ENCODE measurements around the gene FGD4.
"Not testable (repeated sequence)": the region's sequence is repeated elsewhere in the genome, so short reads cannot be mapped to it uniquely, and the experiment has no call there.

FGD4 gene

GRCh38 chr12:32504591-32504990 lies 105.2 kb downstream of the FGD4 start:
- Mint-ChIP-seq H3K36me3 (ENCODE audit: low read depth) (no peaks in the 10 kb centered on the region), H3K27ac (no peak overlapping the region), H3K4me1 (ENCODE audit: low read depth) (no peaks in the 10 kb centered on the region), H3K27me3 (ENCODE audit: low read depth) (peaks cover 3% of the 10 kb centered on the region), H3K4me3 (no peak overlapping the region), H3K9me3 (no peaks in the 10 kb centered on the region)

DNA sequence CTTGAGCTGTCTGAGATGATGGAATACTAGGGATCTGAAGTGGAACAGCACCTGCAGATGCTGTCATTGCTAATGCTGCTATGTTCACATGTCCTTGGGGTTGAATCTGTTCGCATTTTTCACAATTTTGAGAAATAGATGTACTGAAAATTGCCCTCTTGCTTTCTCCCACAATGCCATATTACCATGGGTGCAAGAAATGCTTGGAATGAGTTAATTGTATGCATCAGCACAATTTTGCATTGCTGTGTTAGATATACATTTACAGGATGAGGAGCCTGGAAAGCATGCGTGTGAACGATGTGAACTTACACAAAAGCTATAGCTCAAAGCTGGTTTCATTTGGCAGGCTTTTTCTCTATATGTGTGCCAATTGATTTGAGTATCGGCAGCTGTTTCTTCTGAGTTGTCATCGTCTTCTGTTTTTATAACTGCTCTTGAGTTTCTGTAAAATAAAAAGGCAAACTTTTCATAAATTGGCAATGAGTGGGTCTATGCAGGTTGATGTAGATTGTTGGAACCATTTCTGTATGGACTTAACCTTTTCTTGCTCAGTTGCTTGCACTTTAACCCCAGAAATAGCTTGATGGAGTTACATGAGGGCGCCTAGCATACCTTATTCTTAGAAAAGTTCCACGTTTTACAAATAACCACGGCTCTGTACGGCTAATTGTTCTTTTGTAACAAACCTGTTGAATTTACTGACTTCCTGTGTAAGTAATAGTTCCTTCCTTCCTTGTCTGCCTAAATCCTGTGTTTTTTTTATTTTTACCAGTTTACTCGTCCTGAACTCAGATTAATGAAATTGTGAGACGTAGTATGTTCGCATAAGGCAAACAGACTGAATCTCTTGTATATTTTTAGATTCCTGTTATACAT lies 105.9 kb downstream of the FGD4 start:
- Mint-ChIP-seq H3K4me1 (ENCODE audit: low read depth) (no peaks in the 10 kb centered on the region), H3K9me3 (no peaks in the 10 kb centered on the region), H3K27me3 (ENCODE audit: low read depth) (peaks cover 3% of the 10 kb centered on the region), H3K27ac (no peak overlapping the region), H3K4me3 (no peak overlapping the region), H3K36me3 (ENCODE audit: low read depth) (no peaks in the 10 kb centered on the region)

GRCh38 chr12:32507096-32507941 lies 108.0 kb downstream of the FGD4 start:
- not testable (repeated sequence) for H3K9me3 Mint-ChIP-seq; H3K4me1 Mint-ChIP-seq (ENCODE audit: low read depth); H3K4me3 Mint-ChIP-seq; H3K36me3 Mint-ChIP-seq (ENCODE audit: low read depth); H3K27ac Mint-ChIP-seq; H3K27me3 Mint-ChIP-seq (ENCODE audit: low read depth)

- no peak overlapping the region for H3K4me3 Mint-ChIP-seq
- H3K27me3 Mint-ChIP-seq (ENCODE audit: low read depth) = peaks cover 15% of the 10 kb centered on the region
- no peaks in the 10 kb centered on the region for H3K9me3 Mint-ChIP-seq
- H3K36me3 Mint-ChIP-seq (ENCODE audit: low read depth) = no peaks in the 10 kb centered on the region
- no peak overlapping the region for H3K27ac Mint-ChIP-seq
- no peaks in the 10 kb centered on the region for H3K4me1 Mint-ChIP-seq (ENCODE audit: low read depth)
Observed at GRCh38 chr12:32507942-32508320, 108.6 kb downstream of the FGD4 start.

DNA sequence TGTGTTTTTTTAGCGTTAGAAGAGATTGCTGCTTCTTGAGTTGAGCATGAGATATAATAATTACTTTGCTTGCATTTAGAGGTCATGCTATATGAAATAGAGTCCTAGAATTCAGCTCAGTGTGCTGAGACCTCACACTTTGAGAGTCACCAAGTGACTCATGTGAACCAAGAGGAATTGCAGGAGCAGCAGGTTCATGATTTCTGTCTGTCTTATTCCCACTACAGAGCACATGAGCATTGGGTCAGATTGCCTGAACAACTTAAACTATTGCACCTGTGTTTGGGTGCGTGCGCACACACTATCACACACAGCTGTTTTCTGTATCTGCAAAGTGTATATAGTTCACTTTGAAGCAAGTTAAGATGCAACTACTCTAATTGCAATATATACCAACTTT lies 109.3 kb downstream of the FGD4 start:
- H3K27me3 Mint-ChIP-seq (ENCODE audit: low read depth) = peaks cover 22% of the 10 kb centered on the region
- H3K9me3 Mint-ChIP-seq = no peaks in the 10 kb centered on the region
- no peak overlapping the region for H3K27ac Mint-ChIP-seq
- H3K4me3 Mint-ChIP-seq = no peak overlapping the region
- H3K36me3 Mint-ChIP-seq (ENCODE audit: low read depth) = no peaks in the 10 kb centered on the region
- no peaks in the 10 kb centered on the region for H3K4me1 Mint-ChIP-seq (ENCODE audit: low read depth)

DNA sequence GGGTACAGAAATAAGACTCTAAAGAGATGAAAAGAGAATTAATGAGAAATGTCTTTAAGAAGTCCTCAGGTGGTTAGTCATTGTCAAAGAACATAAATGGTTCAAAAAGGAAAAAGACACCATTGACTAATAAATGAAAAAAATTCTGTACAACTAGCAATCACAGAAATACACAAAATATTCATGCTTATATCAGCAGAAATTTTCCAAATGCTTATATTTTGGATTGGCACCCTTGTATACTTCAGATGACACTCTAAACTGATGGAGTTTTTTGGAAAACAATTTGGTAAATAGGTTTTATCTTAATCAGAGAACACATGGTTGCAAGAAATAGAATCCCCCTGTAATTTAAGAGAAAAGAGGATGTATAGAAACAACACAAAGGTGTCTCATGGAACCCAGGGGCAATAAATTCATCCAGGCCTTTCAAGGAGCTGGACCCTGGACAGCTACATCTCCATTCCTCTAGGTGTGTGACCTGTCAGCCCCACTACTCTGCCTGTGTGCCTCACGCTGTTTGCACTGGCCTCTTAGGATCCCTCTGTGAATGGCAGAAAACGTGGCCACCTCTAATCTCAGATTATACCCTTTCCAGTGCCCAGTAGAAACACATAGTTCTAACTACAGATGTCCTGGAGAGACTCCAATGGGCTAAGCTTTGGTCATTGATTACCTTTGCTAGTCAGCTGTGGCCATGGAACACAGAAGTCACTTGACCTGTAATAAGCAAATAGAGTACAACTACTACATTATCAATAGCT lies 110.2 kb downstream of the FGD4 start:
- Mint-ChIP-seq H3K27ac (no peak overlapping the region), H3K9me3 (no peaks in the 10 kb centered on the region), H3K4me3 (no peak overlapping the region), H3K36me3 (ENCODE audit: low read depth) (no peaks in the 10 kb centered on the region), H3K27me3 (ENCODE audit: low read depth) (peaks cover 28% of the 10 kb centered on the region), H3K4me1 (ENCODE audit: low read depth) (no peaks in the 10 kb centered on the region)

GRCh38 chr12:32511976-32512375 lies 112.6 kb downstream of the FGD4 start:
- not testable (repeated sequence) for H3K36me3 Mint-ChIP-seq (ENCODE audit: low read depth); H3K4me1 Mint-ChIP-seq (ENCODE audit: low read depth); H3K9me3 Mint-ChIP-seq; H3K4me3 Mint-ChIP-seq; H3K27ac Mint-ChIP-seq
- H3K27me3 Mint-ChIP-seq (ENCODE audit: low read depth) = peaks cover 30% of the 10 kb centered on the region

DNA sequence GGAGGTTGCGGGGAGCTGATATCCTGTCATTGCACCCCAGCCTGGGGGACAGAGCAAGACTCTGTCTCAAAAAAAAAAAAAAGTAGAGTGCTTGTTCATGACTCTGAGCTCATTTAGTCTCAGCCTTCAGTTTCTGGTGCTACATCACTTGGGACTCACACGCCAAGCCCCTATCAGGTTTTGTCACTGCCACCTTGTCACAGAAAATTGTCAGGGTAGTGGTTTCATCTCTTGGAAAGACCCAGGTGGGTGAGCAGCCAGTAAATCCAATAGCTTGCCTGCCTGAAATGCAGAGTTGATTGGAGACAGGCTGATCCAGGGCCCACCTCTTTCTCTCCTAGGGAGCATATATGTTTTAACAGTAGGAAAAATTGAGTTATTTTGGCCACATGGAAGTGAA lies 113.0 kb downstream of the FGD4 start:
- no peaks in the 10 kb centered on the region for H3K9me3 Mint-ChIP-seq
- H3K27me3 Mint-ChIP-seq (ENCODE audit: low read depth) = peaks cover 30% of the 10 kb centered on the region
- no peak overlapping the region for H3K27ac Mint-ChIP-seq
- H3K4me1 Mint-ChIP-seq (ENCODE audit: low read depth) = no peaks in the 10 kb centered on the region
- no peaks in the 10 kb centered on the region for H3K36me3 Mint-ChIP-seq (ENCODE audit: low read depth)
- H3K4me3 Mint-ChIP-seq = no peak overlapping the region

DNA sequence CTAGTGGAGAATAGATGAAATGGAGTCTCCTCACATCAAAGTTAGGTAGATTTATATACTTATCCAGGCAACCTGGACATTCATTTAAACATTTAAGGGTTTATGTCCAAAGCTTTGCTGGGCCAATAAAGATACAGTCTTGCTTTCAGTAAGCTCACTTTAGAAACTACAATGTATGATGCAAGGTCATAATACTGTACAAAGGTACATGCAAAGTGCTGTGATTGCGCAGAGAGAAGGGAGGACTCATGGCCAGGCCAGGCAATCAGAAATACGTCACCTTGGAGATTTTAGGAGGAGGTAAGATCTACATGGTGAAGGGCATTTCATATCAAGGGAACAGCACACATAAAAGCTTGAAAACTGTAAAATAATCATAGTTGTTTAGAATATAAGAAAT lies 113.6 kb downstream of the FGD4 start:
- no peaks in the 10 kb centered on the region for H3K4me1 Mint-ChIP-seq (ENCODE audit: low read depth)
- no peak overlapping the region for H3K27ac Mint-ChIP-seq
- H3K4me3 Mint-ChIP-seq = no peak overlapping the region
- H3K9me3 Mint-ChIP-seq = no peaks in the 10 kb centered on the region
- H3K27me3 Mint-ChIP-seq (ENCODE audit: low read depth) = peaks cover 30% of the 10 kb centered on the region
- no peaks in the 10 kb centered on the region for H3K36me3 Mint-ChIP-seq (ENCODE audit: low read depth)

GRCh38 chr12:32515137-32515873 lies 115.9 kb downstream of the FGD4 start:
- H3K27me3 Mint-ChIP-seq (ENCODE audit: low read depth) = peaks cover 30% of the 10 kb centered on the region
- no peaks in the 10 kb centered on the region for H3K36me3 Mint-ChIP-seq (ENCODE audit: low read depth)
- H3K9me3 Mint-ChIP-seq = no peaks in the 10 kb centered on the region
- no peaks in the 10 kb centered on the region for H3K4me1 Mint-ChIP-seq (ENCODE audit: low read depth)
- H3K4me3 Mint-ChIP-seq = no peak overlapping the region
- no peak overlapping the region for H3K27ac Mint-ChIP-seq

GRCh38 chr12:32516230-32516629 lies 116.9 kb downstream of the FGD4 start:
- Mint-ChIP-seq H3K36me3 (ENCODE audit: low read depth) (no peaks in the 10 kb centered on the region), H3K4me1 (ENCODE audit: low read depth) (no peaks in the 10 kb centered on the region), H3K27me3 (ENCODE audit: low read depth) (peaks cover 25% of the 10 kb centered on the region), H3K4me3 (no peak overlapping the region), H3K27ac (no peak overlapping the region), H3K9me3 (no peaks in the 10 kb centered on the region)

- H3K4me1 Mint-ChIP-seq (ENCODE audit: low read depth) = peaks cover 5% of the 10 kb centered on the region
- H3K9me3 Mint-ChIP-seq = no peaks in the 10 kb centered on the region
- H3K4me3 Mint-ChIP-seq = no peak overlapping the region
- H3K27me3 Mint-ChIP-seq (ENCODE audit: low read depth) = peaks cover 18% of the 10 kb centered on the region
- H3K36me3 Mint-ChIP-seq (ENCODE audit: low read depth) = no peaks in the 10 kb centered on the region
- no peak overlapping the region for H3K27ac Mint-ChIP-seq
Observed at GRCh38 chr12:32517966-32518365, 118.6 kb downstream of the FGD4 start.

- H3K36me3 Mint-ChIP-seq (ENCODE audit: low read depth) = no peaks in the 10 kb centered on the region
- peaks cover 5% of the 10 kb centered on the region for H3K4me1 Mint-ChIP-seq (ENCODE audit: low read depth)
Observed at GRCh38 chr12:32519047-32519446, 119.7 kb downstream of the FGD4 start.

More at GRCh38 chr12:32519047-32519446, 119.7 kb downstream of the FGD4 start:
- Mint-ChIP-seq H3K27ac (no peak overlapping the region), H3K27me3 (ENCODE audit: low read depth) (peaks cover 9% of the 10 kb centered on the region), H3K9me3 (no peaks in the 10 kb centered on the region), H3K4me3 (no peak overlapping the region)
